ENCODE data around the gene IZUMO2. TPM values are rescaled to one million over a fixed set of nuclear protein-coding genes. Genes with fewer than 3 reads are reported as not detected.
"Not testable (repeated sequence)": the region's sequence is repeated elsewhere in the genome, so short reads cannot be mapped to it uniquely, and the experiment has no call there.

Gene IZUMO2
- total and polyA plus RNA-seq, 12 donors, result not detected

DNA sequence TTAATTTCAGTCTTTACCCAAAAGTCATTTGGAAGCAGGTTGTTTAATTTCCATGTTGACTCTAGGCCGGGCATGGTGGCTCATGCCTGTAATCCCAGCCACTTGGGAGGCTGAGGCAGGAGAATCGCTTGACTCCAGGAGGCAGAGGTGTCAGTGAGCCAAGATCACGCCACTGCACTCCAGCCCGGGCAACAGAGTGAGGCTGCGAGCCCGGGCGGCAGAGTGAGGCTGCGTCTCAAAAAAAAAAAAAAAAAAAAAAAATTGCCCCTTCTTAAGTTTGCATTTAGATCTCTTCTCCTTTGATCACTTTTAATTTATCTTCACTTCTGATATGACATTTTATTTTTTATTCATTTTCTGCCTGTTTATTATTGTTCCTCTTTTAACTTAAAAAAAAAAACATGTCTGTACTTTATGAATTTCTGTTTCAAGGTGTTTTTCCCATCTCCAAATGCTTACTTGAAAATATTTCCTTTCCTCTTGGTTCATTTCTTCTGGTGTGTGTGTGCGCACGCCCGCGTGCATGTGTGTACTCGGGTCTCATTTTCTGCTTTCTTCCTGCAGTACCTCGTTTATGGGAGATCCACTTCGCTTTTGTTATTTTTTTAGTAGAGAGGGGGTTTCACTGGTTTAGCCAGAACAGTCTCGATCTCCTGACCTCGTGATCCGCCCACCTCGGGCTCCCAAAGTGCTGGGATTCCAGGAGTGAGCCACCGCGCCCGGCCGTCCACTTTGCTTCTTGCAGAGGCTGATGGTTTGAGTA lies 26.3 kb downstream of the IZUMO2 start:
- H3K27me3 ChIP-seq, result peaks cover 14% of the 10 kb centered on the region
- 39 to 56% (median 42%) methylated on average over 18 to 21 of the region's 23 CpGs for WGBS, 4 donors
- H3K9me3 ChIP-seq (replicated peaks in 1 of 3); H3K4me3 ChIP-seq; H3K36me3 ChIP-seq (replicated peaks in 1 of 2); H3K27ac ChIP-seq; H3K4me1 ChIP-seq (replicated peaks in 1 of 2); intact Hi-C loops (cut with DNase I): not testable (repeated sequence)
- DNase-seq, result peak in 6 of 7 donors; percentile 13 to 58 (median 36)

DNA sequence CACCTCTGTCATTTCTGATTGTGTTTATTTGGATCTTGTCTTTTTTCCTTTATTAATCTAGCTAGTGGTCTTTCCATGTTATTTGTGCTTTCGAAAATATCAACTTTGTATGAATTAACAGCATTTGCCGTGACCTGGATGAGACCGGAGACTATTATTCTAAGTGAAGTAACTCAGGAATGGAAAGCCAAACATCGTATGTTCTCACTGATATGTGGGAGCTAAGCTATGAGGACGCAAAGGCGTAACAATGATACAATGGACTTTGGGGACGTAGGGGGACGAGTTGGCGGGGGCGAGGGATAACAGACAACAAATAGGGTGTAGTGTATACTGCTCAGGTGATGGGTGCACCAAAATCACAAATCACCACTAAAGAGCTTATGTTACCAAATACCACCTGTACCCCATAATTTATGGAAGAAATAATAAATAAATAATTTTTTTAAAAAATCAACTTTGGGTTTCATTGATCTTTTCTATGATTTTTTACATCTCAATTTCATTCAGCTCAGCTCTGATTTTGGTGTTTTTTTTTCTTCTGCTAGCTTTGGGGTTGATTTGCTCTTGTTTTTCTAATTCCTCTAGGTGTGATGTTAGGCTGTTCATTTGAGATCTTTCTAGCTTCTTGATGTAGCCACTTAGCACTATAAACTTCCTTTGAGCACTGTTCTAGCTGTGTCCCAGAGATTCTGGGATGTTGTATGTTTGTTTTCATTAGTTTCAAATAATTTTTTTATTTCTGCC lies 27.1 kb downstream of the IZUMO2 start:
- 71 to 74% (median 72%) methylated on average over 10 of the region's 10 CpGs for WGBS, 4 donors
- H3K4me3 ChIP-seq; intact Hi-C loops (cut with DNase I); H3K36me3 ChIP-seq (replicated peaks in 1 of 2); H3K27ac ChIP-seq; H3K9me3 ChIP-seq (replicated peaks in 1 of 3); H3K4me1 ChIP-seq (replicated peaks in 1 of 2): not testable (repeated sequence)
- H3K27me3 ChIP-seq, result peaks cover 14% of the 10 kb centered on the region
- peak in 4 of 7 donors; percentile 24 to 53 (median 37) for DNase-seq

DNA sequence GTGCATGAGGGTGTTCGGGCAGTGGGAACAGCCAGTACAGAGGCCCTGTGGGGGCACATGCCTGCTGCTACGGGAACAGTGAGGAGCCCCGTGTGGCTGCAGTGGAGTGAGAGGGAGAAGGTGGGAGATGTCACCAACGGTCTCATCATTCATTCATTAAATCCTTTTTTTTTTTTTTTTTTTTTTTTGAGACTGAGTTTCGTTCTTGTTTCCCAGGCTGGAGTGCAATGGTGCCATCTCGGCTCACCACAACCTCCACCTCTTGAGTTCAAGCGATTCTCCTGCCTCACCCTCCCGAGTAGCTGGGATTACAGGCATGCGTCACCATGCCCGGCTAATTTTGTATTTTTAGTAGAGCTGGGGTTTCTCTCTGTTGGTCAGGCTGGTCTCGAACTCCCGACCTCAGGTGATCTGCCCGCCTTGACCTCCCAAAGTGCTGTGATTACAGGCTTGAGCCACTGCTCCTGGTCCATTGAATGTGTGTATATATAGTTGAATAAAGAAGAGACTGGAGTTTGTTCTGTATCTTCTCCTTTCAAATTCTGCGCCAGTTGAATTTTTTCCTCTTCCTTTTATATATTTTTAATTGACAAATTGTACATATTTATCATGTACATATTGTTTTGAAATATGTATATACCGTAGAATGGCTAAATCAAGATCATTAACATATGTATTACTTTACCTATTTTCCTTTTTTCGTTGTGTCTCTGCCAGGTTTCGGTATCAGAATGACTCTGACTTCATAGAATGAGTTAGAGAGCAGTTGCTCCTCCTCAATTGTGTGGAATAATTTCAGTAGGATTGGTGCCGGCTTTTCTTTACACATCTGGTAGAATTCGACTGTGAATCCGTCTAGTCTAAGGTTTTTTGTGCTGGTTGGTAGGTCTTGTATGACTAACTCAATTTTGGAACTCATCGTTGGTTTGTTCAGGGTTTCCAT lies 28.0 kb downstream of the IZUMO2 start:
- H3K9me3 ChIP-seq (replicated peaks in 1 of 3); intact Hi-C loops (cut with DNase I); DNase-seq; H3K27ac ChIP-seq; H3K4me3 ChIP-seq; H3K4me1 ChIP-seq (replicated peaks in 1 of 2); H3K36me3 ChIP-seq (replicated peaks in 1 of 2): not testable (repeated sequence)
- H3K27me3 ChIP-seq, result peaks cover 14% of the 10 kb centered on the region
- 72 to 80% (median 76%) methylated on average over 15 to 21 of the region's 21 CpGs for WGBS, 4 donors

- H3K9me3 ChIP-seq (replicated peaks in 1 of 3); H3K4me1 ChIP-seq (replicated peaks in 1 of 2); H3K27ac ChIP-seq; DNase-seq; intact Hi-C loops (cut with DNase I); H3K36me3 ChIP-seq (replicated peaks in 1 of 2); H3K4me3 ChIP-seq: not testable (repeated sequence)
- peaks cover 14% of the 10 kb centered on the region for H3K27me3 ChIP-seq
- 56 to 68% (median 61%) methylated on average over 14 to 21 of the region's 31 CpGs for whole genome bisulfite sequencing, 4 donors
Observed at GRCh38 chr19:50133518-50134492, 29.3 kb downstream of the IZUMO2 start.

DNA sequence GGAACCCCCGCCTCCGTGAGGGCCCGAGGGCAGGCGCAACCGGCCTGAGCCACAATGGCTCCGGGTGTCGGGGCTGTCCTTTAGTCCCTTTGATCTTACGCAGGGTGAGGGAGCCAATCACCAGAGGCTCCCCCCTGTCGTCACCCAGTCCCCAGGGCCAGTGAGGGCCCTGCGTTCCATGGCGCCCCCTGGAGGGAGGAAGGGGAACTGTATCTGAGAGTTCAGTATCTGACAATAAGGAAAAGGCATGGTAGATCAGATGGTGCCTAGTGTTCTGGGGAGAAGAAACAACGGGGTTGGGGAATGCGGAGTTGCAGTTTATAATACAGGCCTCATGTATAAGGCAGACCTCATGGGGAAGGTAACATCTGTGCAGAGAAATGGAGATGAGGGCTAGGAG lies 59.1 kb downstream of the IZUMO2 start:
- intact Hi-C loops (cut with DNase I); H3K4me1 ChIP-seq (replicated peaks in 1 of 2); DNase-seq; H3K36me3 ChIP-seq (replicated peaks in 1 of 2); H3K27me3 ChIP-seq; H3K9me3 ChIP-seq (replicated peaks in 1 of 3); H3K4me3 ChIP-seq; H3K27ac ChIP-seq: not testable (repeated sequence)
- no CpG with 5 or more reads among the region's 13 CpGs for WGBS, 4 donors

DNA sequence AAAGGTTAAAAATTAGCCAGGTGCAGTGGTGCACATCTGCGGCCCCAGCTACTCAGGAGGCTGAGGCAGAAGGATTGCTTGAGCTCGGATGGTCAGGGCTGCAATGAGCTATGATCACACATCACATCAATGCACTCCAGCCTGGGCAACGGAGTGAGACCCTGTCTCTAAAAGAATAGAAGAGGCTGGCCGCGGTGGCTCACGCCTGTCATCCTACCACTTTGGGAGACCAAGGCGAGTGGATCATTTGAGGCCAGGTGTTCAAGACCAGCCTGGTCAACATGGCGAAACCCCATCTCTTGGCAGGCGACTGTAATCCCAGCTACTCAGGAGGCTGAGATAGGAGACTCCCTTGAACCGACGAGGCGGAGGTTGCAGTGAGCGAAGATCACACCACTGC lies 59.7 kb downstream of the IZUMO2 start:
- 20 to 71% (median 58%) methylated on average over 4 to 5 of the region's 13 CpGs; no CpG with 5 or more reads in 1 of the 4 donors for WGBS, 4 donors
- H3K27me3 ChIP-seq; H3K4me1 ChIP-seq (replicated peaks in 1 of 2); intact Hi-C loops (cut with DNase I); H3K36me3 ChIP-seq (replicated peaks in 1 of 2); H3K4me3 ChIP-seq; H3K27ac ChIP-seq; H3K9me3 ChIP-seq (replicated peaks in 1 of 3): not testable (repeated sequence)
- peak in 1 of 7 donors; percentile 12 for DNase-seq

Other genes with a start within 250 kb of the IZUMO2 start
- 100 to 1,000 TPM in 1 of 9 donors, 10 to 100 TPM in 8; 14.3 to 103 (median 40.3) TPM for gene ATF5, start 234.1 kb downstream of the IZUMO2 start, total RNA-seq
- gene ATF5, start 234.1 kb downstream of the IZUMO2 start, polyA plus RNA-seq, result 100 to 1,000 TPM in 1 of 3 donors, 10 to 100 TPM in 2; 67.3 to 114 (median 95.7) TPM
- 10 to 100 TPM; 29.3 to 71.8 (median 55.9) TPM for gene NUP62, start 233.8 kb downstream of the IZUMO2 start, total RNA-seq
- gene NUP62, start 233.8 kb downstream of the IZUMO2 start, polyA plus RNA-seq, result 10 to 100 TPM; 26.4 to 47.8 (median 31.9) TPM
- 100 to 1,000 TPM in 3 of 9 donors, 10 to 100 TPM in 6; 11.7 to 180 (median 54.0) TPM for gene SIGLEC11, start 202.1 kb downstream of the IZUMO2 start, total RNA-seq
- gene SIGLEC11, start 202.1 kb downstream of the IZUMO2 start, polyA plus RNA-seq, result 10 to 100 TPM; 11.2 to 27.6 (median 20.9) TPM
- 10 to 100 TPM; 28.1 to 60.3 (median 48.1) TPM for gene VRK3, start 137.9 kb downstream of the IZUMO2 start, total RNA-seq
- gene VRK3, start 137.9 kb downstream of the IZUMO2 start, polyA plus RNA-seq, result 10 to 100 TPM; 12.1 to 47.2 (median 26.5) TPM
- 10 to 100 TPM in 2 of 9 donors, 1 to 10 TPM in 7; 6.0 to 10.7 (median 9.1) TPM for gene ZNF473, start 137.3 kb downstream of the IZUMO2 start, total RNA-seq
- 10 to 100 TPM in 1 of 3 donors, 1 to 10 TPM in 2; 2.7 to 13.2 (median 3.0) TPM for gene ZNF473, start 137.3 kb downstream of the IZUMO2 start, polyA plus RNA-seq
- 1 to 10 TPM in 7 of 9 donors, under 1 TPM in 2; 0.22 to 8.5 (median 2.6) TPM for gene MYH14, start 40.3 kb upstream of the IZUMO2 start, total RNA-seq
- 1 to 10 TPM in 2 of 3 donors, under 1 TPM in 1; 0.33 to 4.6 (median 3.6) TPM for gene MYH14, start 40.3 kb upstream of the IZUMO2 start, polyA plus RNA-seq
- gene KCNC3, start 166.1 kb upstream of the IZUMO2 start, total RNA-seq, result 1 to 10 TPM in 6 of 9 donors, under 1 TPM in 3; 0.17 to 3.0 (median 1.5) TPM
- 1 to 10 TPM in 1 of 3 donors, under 1 TPM in 2; 0.79 to 7.3 (median 0.88) TPM for gene KCNC3, start 166.1 kb upstream of the IZUMO2 start, polyA plus RNA-seq
- 1 to 10 TPM in 2 of 9 donors, under 1 TPM in 5, not detected in 2; 0.14 to 4.5 (median 0.67) TPM for gene NAPSA, start 202.4 kb upstream of the IZUMO2 start, total RNA-seq
- 1 to 10 TPM in 1 of 3 donors, under 1 TPM in 1, not detected in 1; 0.61 to 1.4 TPM for gene NAPSA, start 202.4 kb upstream of the IZUMO2 start, polyA plus RNA-seq
- gene NR1H2, start 213.2 kb upstream of the IZUMO2 start, total RNA-seq, result 100 to 1,000 TPM in 4 of 9 donors, 10 to 100 TPM in 5; 43.7 to 148 (median 97.0) TPM
- 100 to 1,000 TPM in 2 of 3 donors, 10 to 100 TPM in 1; 16.5 to 144 (median 102) TPM for gene NR1H2, start 213.2 kb upstream of the IZUMO2 start, polyA plus RNA-seq
- gene POLD1, start 221.1 kb upstream of the IZUMO2 start, total RNA-seq, result 10 to 100 TPM in 8 of 9 donors, 1 to 10 TPM in 1; 8.4 to 59.0 (median 15.7) TPM
- 10 to 100 TPM in 2 of 3 donors, 1 to 10 TPM in 1; 1.9 to 93.9 (median 40.1) TPM for gene POLD1, start 221.1 kb upstream of the IZUMO2 start, polyA plus RNA-seq